Astrocyte (in vitro differentiated cells and primary cell): ENCODE data around the gene EMC8. TPM values are rescaled to one million over a fixed set of nuclear protein-coding genes. Genes with fewer than 3 reads are reported as not detected.

Experiments
- DNase-seq: peaks from one replicate; pipeline ENCODE4 v3.0.0-alpha.2; 2010; ENCODE audit warnings: low read depth
- FAIRE-seq: peaks from 2 replicates; lab custom pipeline; 2011; peaks lifted over from hg19 to GRCh38; lab: Jason Lieb, UNC
- H2AFZ ChIP-seq: 2 replicates; pipeline ENCODE4 v1.6.0; 2012; ENCODE audit warnings: low read depth, low read length, inconsistent platforms
- H3K27ac ChIP-seq: 2 replicates; pipeline ENCODE4 v1.5.1; 2011; ENCODE audit warnings: low read depth, low read length, inconsistent platforms
- H3K27me3 ChIP-seq: 2 replicates; pipeline ENCODE4 v1.6.0; 2011; ENCODE audit warnings: low read length, inconsistent platforms; ENCODE audit not compliant: insufficient read depth
- H3K36me3 ChIP-seq: 2 replicates; pipeline ENCODE4 v1.5.1; 2011; ENCODE audit warnings: low read length, inconsistent platforms; ENCODE audit not compliant: insufficient read depth
- H3K4me1 ChIP-seq: 2 replicates; pipeline ENCODE4 v1.5.1; 2011; ENCODE audit warnings: low read length, inconsistent platforms; ENCODE audit not compliant: insufficient read depth
- H3K4me2 ChIP-seq: 2 replicates; pipeline ENCODE4 v1.6.0; 2012; ENCODE audit warnings: low read length, inconsistent platforms
- H3K4me3 ChIP-seq: 2 replicates; pipeline ENCODE4 v1.5.1; 2011; ENCODE audit warnings: low read depth, mild to moderate bottlenecking, low read length, inconsistent platforms; ENCODE audit not compliant: insufficient read depth
- H3K79me2 ChIP-seq: 2 replicates; pipeline ENCODE4 v1.6.0; 2012; ENCODE audit warnings: mild to moderate bottlenecking, low read length, inconsistent platforms; ENCODE audit not compliant: insufficient read depth
- H3K9ac ChIP-seq: 2 replicates; pipeline ENCODE4 v1.6.0; 2012; ENCODE audit warnings: mild to moderate bottlenecking, low read length, inconsistent platforms
- H3K9me3 ChIP-seq: 2 replicates; pipeline ENCODE4 v1.5.1; 2012; ENCODE audit warnings: low read depth, mild to moderate bottlenecking, low read length, inconsistent platforms; ENCODE audit not compliant: insufficient read depth
- H4K20me1 ChIP-seq: 2 replicates; pipeline ENCODE4 v1.6.0; 2012; ENCODE audit warnings: low read length, inconsistent platforms; ENCODE audit not compliant: insufficient read depth
- H3K27ac Mint-ChIP-seq: one replicate; pipeline ENCODE4 v1.8.0; 2021; ENCODE audit warnings: mild to moderate bottlenecking, mixed read lengths; ENCODE audit not compliant: unreplicated experiment
- H3K27me3 Mint-ChIP-seq: one replicate; pipeline ENCODE4 v1.8.0; 2021; ENCODE audit warnings: low read depth, mixed read lengths; ENCODE audit not compliant: unreplicated experiment
- H3K36me3 Mint-ChIP-seq: one replicate; pipeline ENCODE4 v1.8.0; 2021; ENCODE audit warnings: low read depth, mixed read lengths; ENCODE audit not compliant: unreplicated experiment
- H3K4me1 Mint-ChIP-seq: one replicate; pipeline ENCODE4 v1.8.0; 2021; ENCODE audit warnings: low read depth, mixed read lengths; ENCODE audit not compliant: unreplicated experiment
- H3K4me3 Mint-ChIP-seq: one replicate; pipeline ENCODE4 v1.8.0; 2021; ENCODE audit warnings: mild to moderate bottlenecking, moderate library complexity, mixed read lengths; ENCODE audit not compliant: unreplicated experiment
- H3K9me3 Mint-ChIP-seq: one replicate; pipeline ENCODE4 v1.8.0; 2021; ENCODE audit warnings: mild to moderate bottlenecking, mixed read lengths; ENCODE audit not compliant: unreplicated experiment
- EZH2 ChIP-seq: IDR thresholded peaks from 2 replicates; pipeline ENCODE4 v1.6.1; 2012; ENCODE audit warnings: mild to moderate bottlenecking, low read length, inconsistent platforms; ENCODE audit not compliant: insufficient read depth
- total RNA-seq: library from RNA; stranded (reverse); gene quantifications from 2 replicates; pipeline ENCODE4 v1.2.1, GENCODE V29; 2021
- TF ChIP-seq, protein P1 (sequence below): IDR thresholded peaks from 2 replicates; pipeline ENCODE4 v1.5.1; 2011; ENCODE audit warnings: low read depth, mild to moderate bottlenecking, inconsistent platforms, low read length, moderate library complexity; ENCODE audit not compliant: insufficient read depth

EMC8 gene
- total RNA-seq, 1 donor from 2014 or later: 42.7 TPM

GRCh38 chr16:85781156-85781555 lies 18.2 kb downstream of the EMC8 start:
- peaks cover 38% of the 10 kb centered on the region for H3K36me3 ChIP-seq
- no peak for TF ChIP-seq EZH2
- TF ChIP-seq, protein P1, sequence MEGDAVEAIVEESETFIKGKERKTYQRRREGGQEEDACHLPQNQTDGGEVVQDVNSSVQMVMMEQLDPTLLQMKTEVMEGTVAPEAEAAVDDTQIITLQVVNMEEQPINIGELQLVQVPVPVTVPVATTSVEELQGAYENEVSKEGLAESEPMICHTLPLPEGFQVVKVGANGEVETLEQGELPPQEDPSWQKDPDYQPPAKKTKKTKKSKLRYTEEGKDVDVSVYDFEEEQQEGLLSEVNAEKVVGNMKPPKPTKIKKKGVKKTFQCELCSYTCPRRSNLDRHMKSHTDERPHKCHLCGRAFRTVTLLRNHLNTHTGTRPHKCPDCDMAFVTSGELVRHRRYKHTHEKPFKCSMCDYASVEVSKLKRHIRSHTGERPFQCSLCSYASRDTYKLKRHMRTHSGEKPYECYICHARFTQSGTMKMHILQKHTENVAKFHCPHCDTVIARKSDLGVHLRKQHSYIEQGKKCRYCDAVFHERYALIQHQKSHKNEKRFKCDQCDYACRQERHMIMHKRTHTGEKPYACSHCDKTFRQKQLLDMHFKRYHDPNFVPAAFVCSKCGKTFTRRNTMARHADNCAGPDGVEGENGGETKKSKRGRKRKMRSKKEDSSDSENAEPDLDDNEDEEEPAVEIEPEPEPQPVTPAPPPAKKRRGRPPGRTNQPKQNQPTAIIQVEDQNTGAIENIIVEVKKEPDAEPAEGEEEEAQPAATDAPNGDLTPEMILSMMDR: no peak
- H3K9ac ChIP-seq: no peak overlapping the region
- H3K4me1 Mint-ChIP-seq: peaks cover 15% of the 10 kb centered on the region
- no peaks in the 10 kb centered on the region for H3K27me3 Mint-ChIP-seq
- H2AFZ ChIP-seq: no peak overlapping the region
- peaks cover 44% of the 10 kb centered on the region for H3K79me2 ChIP-seq
- H3K4me2 ChIP-seq: no peak overlapping the region
- H3K4me1 ChIP-seq: peaks cover 16% of the 10 kb centered on the region
- peaks cover 13% of the 10 kb centered on the region for H3K36me3 Mint-ChIP-seq
- H3K4me3 Mint-ChIP-seq: no peak overlapping the region
- no peak for FAIRE-seq
- no peak overlapping the region for H3K27ac Mint-ChIP-seq
- DNase-seq: no peak
- H3K27me3 ChIP-seq: no peaks in the 10 kb centered on the region
- H3K9me3 Mint-ChIP-seq: no peaks in the 10 kb centered on the region
- peaks cover 71% of the 10 kb centered on the region for H4K20me1 ChIP-seq
- no peak overlapping the region for H3K4me3 ChIP-seq
- no peak overlapping the region for H3K27ac ChIP-seq
- H3K9me3 ChIP-seq: no peaks in the 10 kb centered on the region

DNA sequence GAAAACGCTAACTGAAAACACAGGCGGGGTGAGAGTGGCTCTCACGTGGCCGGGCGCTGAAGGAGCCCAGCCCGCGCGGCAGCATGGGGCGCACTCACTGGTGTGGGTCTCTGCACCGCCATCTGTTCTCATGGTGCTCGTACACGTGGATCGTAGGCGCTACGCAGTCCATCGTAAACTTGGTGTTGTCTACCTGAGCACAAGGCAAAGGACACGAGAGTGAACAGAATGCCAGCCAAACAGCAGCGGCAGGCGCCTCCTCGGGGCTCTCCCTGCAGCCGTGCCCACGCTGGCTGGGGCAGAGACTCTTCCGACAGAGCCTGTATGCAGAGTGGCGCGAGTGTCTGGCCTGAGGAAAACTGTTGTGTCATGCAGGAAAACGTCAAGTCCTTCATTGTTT lies 19.1 kb downstream of the EMC8 start:
- Histone ChIP-seq H2AFZ (no peak overlapping the region), H3K4me1 (peaks cover 16% of the 10 kb centered on the region), H3K9ac (no peak overlapping the region), H3K27ac (no peak overlapping the region), H3K36me3 (peaks cover 37% of the 10 kb centered on the region), H3K79me2 (peaks cover 36% of the 10 kb centered on the region), H3K9me3 (no peaks in the 10 kb centered on the region), H3K27me3 (no peaks in the 10 kb centered on the region), H4K20me1 (peaks cover 63% of the 10 kb centered on the region), H3K4me2 (no peak overlapping the region), H3K4me3 (no peak overlapping the region)
- H3K36me3 Mint-ChIP-seq: peaks cover 9% of the 10 kb centered on the region
- FAIRE-seq: no peak
- no peaks in the 10 kb centered on the region for H3K9me3 Mint-ChIP-seq
- H3K27me3 Mint-ChIP-seq: no peaks in the 10 kb centered on the region
- DNase-seq: no peak
- H3K4me3 Mint-ChIP-seq: no peak overlapping the region
- H3K4me1 Mint-ChIP-seq: peaks cover 15% of the 10 kb centered on the region
- TF ChIP-seq, protein P1: no peak
- TF ChIP-seq EZH2: no peak
- no peak overlapping the region for H3K27ac Mint-ChIP-seq

DNA sequence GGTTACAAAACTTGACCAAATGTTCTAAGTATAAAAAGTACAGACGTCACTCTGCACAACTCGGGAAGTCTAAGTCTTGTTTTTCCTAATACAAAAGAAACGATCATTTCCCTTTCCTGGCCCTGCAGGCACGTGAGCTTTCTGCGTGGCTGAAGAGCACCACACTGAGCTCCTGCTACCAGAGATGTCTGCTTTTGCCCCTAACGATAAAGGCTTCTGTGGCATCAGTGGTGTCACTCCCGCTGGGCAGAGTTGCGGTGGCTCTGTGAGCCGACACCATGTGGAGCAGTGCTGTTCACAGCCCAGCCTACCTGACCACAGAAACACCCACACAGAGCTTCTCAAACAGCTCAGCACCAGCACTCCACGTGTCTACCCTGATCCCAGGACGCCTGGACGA lies 20.5 kb downstream of the EMC8 start:
- TF ChIP-seq, protein P1: no peak
- TF ChIP-seq EZH2: no peak
- Histone ChIP-seq H3K9ac (no peak overlapping the region), H3K27me3 (no peaks in the 10 kb centered on the region), H3K4me3 (no peak overlapping the region), H3K79me2 (peaks cover 27% of the 10 kb centered on the region), H3K4me1 (peaks cover 16% of the 10 kb centered on the region), H3K36me3 (peaks cover 37% of the 10 kb centered on the region), H2AFZ (no peak overlapping the region), H4K20me1 (peaks cover 55% of the 10 kb centered on the region), H3K9me3 (no peaks in the 10 kb centered on the region), H3K27ac (no peak overlapping the region), H3K4me2 (no peak overlapping the region)
- Mint-ChIP-seq H3K27ac (no peak overlapping the region), H3K27me3 (no peaks in the 10 kb centered on the region), H3K36me3 (peaks cover 9% of the 10 kb centered on the region), H3K4me3 (no peak overlapping the region), H3K9me3 (no peaks in the 10 kb centered on the region), H3K4me1 (peaks cover 15% of the 10 kb centered on the region)
- DNase-seq (no peak), FAIRE-seq (no peak)
